ENCODE measurements around the gene CHRNB1. TPM values are rescaled to one million over a fixed set of nuclear protein-coding genes. Genes with fewer than 3 reads are reported as not detected.

CHRNB1 gene
- total and polyA plus RNA-seq, 2 donors (not counting 1 experiment from before 2014, with no cell fraction given): 6.2 to 7.2 TPM

- intact Hi-C loops (cut with micrococcal nuclease): no loop called here
These were observed 37.2 kb upstream of the CHRNB1 start, which contains the start of gene NLGN2 for GRCh38 chr17:7407485-7408251. Gene NLGN2 (plus strand): TSS chr17:7407845. CDS start chr17:7408256, 411 bp downstream.

More at GRCh38 chr17:7407485-7408251, 37.2 kb upstream of the CHRNB1 start, which contains the start of gene NLGN2:
- Histone ChIP-seq H2AFZ (ENCODE audit: insufficient read depth, low read depth, low read length, poor library complexity, severe bottlenecking) (peak within 1 kb of the TSS; percentile 33), H3K9ac (ENCODE audit: low read length) (no peak within 1 kb of the TSS), H3K4me3 (ENCODE audit: control extremely low read depth in 1 of 5, extremely low read depth in 1 of 5, insufficient read depth in 1 of 5, low read depth in 2 of 5, low read length in 4 of 5) (no peak within 1 kb of the TSS), H4K20me1 (ENCODE audit: control insufficient read depth, insufficient read depth, low read length, poor library complexity, severe bottlenecking) (no peaks in the 10 kb centered on the region), H3K4me1 (ENCODE audit: control insufficient read depth in 2 of 2, insufficient read depth in 2 of 2, low read length in 2 of 2) (peaks cover 17 to 20% of the 10 kb centered on the region in 2 donors), H3K4me2 (replicated peaks; ENCODE audit: low read depth, low read length, poor library complexity, severe bottlenecking) (peak within 1 kb of the TSS; percentile 65), H3K9me3 (ENCODE audit: control extremely low read depth in 1 of 3, control insufficient read depth in 2 of 3, insufficient read depth in 1 of 3, low read length in 2 of 3) (peaks cover 0 to 4% (median 0%) of the 10 kb centered on the region in 3 donors), H3K27me3 (replicated peaks in 1 of 4; ENCODE audit: control extremely low read depth in 1 of 4, control insufficient read depth in 3 of 4, insufficient read depth in 4 of 4, low read length in 3 of 4) (peaks cover 0 to 33% (median 4%) of the 10 kb centered on the region in 4 experiments), H3K27ac (ENCODE audit: low read length in 2 of 2) (no peak within 1 kb of the TSS), H3K36me3 (replicated peaks in 1 of 2; ENCODE audit: control extremely low read depth in 1 of 2, control insufficient read depth in 1 of 2, extremely low read depth in 1 of 2, insufficient read depth in 2 of 2, low read length in 1 of 2) (no peaks in the 10 kb centered on the region), H3K79me2 (ENCODE audit: control insufficient read depth, insufficient read depth, low read length) (peaks cover 6% of the 10 kb centered on the region)
- Mint-ChIP-seq H3K27ac (no peak within 1 kb of the TSS), H3K4me3 (peak within 1 kb of the TSS; percentile 53), H3K27me3 (peaks cover 30% of the 10 kb centered on the region), H3K4me1 (peaks cover 23% of the 10 kb centered on the region), H3K9me3 (ENCODE audit: insufficient read depth) (no peaks in the 10 kb centered on the region)
- ATAC-seq (ENCODE audit: low read depth): no peak
- 46% methylated on average over 5 of the region's 12 CpGs for WGBS (ENCODE audit: insufficient coverage)
- DNase-seq: no peak
- TF ChIP-seq CTCF (IDR thresholded peaks at IDR 0.05) (no peak), EZH2 (IDR thresholded peaks at IDR 0.05; ENCODE audit: borderline replicate concordance, insufficient read depth, low read depth, low read length, poor library complexity, severe bottlenecking) (no peak)
- CTCF ChIA-PET: interaction anchor here (1.1 to 1.2 kb wide), 3 partner anchors 29 to 153 kb away, joined by 3 read pairs; no protein-coding TSS in a partner anchor
- POLR2A ChIA-PET: no interaction called here
